Ramos (cell line): ENCODE results near the gene NAA60.
"Not testable (repeated sequence)": the region's sequence is repeated elsewhere in the genome, so short reads cannot be mapped to it uniquely, and the experiment has no call there.

ENCODE experiments used
- in situ Hi-C: fragments of 300-500 bp; cut with MboI; formaldehyde crosslinking; loops from one replicate; pipeline ENCODE4 v1.14.3; 2022; ENCODE audit warnings: low sequenced_read_pairs; ENCODE audit not compliant: unreplicated experiment

NAA60 gene

DNA sequence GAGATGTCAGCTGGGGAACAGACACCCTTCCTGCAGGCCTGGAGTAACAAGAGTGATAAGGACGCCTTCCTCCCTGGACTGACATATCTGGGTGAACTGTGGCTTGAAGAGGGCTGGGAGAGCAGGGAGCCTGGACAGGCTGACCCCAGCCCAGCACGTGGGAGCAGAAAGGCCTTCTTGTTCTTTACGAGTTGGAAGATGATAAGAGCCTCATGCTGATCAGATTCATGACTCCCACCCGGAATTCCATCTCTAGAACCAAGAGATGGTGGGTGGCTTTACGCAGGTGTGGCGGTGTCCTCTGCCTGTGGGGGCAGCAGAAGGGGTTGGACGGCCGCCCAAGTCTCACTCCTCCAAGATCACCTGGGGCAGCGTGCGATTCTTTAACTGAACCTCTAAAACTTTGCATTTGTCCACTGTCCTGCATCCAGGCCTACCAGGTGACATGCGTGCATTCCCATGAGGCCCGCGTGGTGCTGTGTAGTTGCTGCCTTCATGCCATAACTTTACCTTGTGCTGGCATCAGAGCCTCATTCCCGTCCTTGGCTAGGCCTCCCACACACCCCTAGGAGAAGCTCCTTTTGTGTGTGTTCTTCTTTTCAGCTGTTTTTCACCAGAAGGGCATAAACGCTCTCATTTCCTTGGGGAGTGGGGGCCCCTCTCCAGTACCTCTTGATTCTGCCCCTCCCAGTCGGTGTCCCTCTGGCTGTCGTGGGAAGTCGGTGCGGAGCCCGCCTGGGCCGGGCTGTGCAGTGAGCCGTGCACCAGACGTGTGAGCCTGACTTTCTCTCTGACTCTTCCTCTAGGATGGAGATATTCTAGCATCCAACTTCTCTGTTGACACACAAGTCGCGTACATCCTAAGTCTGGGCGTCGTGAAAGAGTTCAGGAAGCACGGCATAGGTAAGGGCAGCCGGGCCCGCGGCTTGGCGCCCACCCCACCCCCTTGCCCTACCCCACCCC is 38.5 kb downstream of the NAA60 start:
- in situ Hi-C loops: no loop called here

DNA sequence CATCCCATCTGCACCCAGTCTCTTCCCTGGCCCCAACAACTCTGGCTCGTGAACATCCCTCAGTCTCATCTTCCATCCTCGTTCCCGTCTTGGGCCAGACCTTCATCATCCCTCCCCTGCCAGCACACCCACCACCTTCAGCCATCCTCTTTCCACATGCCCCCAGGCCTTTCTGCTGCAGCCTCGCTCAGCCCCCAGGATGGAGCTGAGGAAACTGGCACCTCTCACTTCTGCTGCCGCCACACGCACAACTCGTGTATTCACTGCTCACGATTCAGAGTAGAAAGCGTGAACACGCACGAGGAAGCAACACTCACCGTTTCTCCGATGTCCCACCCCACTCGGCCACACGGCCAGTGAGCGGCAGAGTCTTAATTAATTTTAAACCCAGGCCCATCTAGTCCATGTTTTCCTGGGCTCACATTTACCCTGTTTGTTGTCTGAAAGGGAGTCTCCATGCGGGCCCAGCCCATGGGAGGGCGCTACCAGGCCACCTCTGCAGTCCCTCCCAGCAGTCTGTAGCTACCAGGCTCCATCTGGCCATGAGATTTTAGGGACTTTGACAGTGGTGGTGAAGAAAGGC is 39.3 kb downstream of the NAA60 start:
- in situ Hi-C loops: no loop called here

DNA sequence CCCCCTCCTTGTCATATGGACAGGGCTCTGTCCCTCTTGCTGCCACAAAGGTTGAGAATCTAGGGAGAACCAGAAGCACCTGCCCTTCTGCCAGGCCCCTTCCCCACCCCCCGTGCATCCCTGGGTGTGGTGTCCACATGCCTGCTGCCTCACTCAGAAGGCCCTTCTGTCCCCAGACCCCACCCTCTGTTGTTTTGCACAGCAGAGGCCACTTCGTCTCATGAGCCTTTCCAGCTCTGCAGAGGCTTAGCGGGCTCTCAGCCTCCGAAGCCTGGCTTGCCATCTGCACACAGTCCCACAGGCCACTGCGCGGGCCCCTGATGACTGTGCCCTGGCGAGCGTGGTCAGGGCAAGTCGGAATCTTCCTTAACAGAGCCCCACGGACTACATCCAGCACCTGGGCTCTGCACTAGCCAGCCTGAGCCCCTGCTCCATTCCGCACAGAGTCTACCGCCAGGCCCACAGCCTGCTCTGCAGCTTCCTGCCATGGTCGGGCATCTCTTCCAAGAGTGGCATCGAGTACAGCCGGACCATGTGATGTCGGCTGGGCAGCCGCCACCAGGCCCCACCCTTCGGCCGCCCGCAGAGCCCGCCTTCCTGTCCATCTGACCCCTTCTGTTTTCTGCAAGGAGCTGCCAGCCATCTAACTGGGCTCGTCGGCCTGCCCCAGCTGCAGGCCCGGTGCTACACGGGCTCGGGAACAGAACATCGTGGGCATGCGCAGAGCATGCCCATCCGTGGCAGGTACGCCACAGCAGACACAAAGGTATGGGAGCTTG is 41.0 kb downstream of the NAA60 start:
- in situ Hi-C loops: no loop called here

DNA sequence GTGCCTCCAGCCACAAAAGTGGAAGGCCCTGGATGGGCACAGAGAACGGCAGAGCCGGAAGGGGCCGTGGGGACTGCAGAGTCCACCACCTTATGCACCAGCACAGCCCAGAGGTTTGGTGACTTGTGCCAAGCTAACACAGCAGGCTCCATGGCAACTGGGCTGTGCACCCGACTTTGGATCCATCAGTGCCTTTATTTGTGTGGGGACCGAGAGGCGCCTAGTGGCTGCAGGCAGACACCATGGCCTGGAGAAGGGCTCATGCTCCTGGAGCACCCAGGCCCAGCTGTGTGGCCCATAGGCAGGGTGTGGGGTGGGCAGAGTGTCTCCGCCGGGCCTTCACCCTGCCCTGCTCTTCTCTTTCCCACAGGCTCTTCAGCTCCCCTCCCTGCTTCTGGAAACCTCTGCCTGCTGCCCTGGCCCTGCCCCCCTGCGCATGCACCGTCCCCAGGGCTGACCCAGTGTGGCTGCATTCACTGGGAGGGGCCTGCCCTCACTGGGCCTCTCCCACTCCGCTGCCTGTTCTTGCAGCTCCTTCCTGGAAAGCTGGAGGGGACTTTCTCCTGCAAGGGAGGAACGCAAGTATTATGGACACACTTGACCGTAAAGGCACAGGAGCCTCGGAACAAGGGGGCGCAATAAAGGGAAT is 41.7 kb downstream of the NAA60 start:
- in situ Hi-C loops: no loop called here

DNA sequence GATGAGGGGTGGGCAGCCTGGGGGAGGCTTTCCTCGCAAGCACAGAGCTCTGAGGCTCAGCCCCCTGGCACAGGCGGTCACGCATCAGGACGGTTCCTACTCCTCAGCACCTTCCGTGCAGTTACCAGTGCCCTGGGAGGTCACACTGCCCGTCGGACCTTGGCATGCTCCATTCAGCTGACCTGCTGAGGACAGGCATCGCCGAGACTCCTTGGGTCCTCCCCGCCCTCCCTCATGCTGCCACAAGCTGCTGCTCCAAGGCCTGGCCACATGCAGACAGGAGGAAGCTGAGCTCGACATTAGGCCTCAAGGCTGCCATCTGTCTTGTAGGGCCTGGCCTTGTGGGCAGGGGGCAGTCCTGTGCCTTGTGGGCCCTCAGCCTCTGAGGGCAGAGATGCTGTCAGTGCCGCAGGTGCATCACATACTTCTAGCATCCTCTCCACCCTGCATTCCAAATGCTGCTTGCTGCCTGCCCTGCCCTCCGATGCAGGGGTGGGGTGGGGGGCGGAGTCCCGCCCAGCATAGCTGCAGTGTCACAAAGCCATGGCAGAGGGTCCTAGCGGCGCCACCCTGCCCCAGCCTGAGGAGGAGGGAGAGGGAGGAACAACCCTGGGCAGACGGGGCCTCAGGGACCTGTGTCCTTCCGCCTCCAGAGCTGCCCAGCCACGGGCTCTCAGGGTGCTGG is 42.5 kb downstream of the NAA60 start:
- in situ Hi-C loops: no loop called here

DNA sequence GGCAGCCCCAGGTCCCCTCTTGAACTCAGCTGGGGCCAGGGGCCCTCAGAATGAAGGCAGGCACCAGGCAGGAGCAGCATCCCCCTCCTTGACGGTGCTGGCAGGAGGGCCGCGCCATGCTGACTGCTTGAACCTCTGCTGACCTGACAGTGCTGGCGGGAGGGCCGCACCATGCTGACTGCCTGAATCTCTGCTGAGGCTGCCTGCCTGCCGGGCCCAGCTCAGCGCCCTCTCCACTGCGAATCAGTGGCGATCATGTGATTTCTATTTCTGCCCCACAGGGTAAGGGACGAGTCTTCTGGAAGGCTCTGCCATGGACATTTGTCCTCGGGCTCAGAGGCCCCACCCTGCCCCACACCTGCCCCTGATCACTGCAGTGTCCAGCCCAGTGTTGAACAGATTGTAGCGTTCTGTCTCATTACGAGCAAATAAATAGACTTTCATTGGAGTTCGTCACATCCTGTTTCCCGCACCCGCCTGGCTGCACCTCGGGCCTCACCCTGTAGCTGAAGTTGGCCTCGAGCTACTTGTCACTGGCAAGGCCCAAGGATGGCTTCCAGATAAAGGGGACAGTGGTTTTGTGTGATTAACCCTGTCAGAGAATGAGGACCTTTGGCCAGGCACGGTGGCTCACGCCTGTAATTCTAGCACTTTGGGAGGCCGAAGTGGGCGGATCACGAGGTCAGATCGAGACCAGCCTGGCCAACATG is 43.2 kb downstream of the NAA60 start:
- in situ Hi-C loops: no loop called here

DNA sequence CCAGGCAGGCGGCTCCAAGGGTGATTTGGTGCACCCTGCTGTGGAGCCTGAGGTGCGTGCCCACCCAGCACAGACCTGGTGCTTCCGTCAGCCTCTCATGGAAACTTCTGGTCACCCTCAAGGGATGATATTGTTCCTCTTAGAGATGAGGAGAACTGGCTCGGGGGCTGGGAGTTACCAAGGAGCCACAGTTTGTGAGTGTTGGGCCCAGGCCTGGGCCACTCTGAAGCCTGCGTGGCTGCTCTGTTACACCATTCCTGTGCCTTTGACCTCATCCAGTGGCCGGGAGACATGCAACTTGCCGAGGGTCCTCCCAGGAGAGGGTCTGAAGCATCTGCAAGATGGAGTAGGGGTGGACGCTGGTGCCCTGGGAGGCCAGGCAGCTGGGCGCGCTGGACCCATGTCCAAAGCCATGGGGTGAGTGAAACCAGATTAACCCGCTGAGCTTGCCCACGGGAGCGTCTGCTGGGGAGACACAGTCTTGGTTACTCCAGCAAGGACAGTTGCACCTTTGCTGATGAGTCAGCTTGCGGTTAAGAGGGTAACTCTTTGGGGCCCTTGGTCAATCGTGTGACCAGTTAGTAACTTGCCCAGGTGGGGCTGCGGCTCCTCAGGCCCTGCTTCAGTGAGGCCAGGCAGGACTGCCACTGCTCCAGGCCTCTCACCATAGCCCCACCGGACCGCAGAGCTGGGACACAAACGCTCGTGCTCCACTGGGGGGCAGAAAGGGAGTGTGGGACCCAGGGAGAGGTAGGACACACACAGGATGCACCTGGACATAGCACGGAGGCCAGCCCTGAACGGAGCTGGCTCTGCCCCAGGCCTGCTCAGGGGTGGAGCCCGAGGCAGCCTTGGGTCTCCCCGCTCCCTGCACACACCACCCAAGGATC is 44.3 kb downstream of the NAA60 start:
- in situ Hi-C loops: no loop called here

DNA sequence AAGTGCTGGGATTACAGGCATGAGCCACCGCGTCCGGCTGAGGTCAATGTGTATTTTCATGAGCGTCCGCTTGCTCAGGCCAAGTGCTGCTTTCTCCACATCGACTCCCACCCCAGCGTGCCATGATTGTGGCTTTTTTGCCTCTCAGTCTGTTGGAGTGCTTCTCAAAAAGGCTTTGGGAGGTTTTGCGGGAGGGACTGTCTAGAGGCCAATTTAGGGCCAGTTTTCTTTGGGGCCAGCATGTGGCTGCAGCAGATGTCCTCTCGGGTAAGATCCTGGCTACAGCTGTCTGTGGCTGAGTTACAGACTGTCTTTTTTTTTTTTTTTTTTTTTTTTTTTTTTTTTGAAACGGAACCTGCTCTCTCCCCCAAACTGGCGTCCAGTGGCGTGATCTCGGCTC is 45.3 kb downstream of the NAA60 start:
- in situ Hi-C loops: no loop called here

DNA sequence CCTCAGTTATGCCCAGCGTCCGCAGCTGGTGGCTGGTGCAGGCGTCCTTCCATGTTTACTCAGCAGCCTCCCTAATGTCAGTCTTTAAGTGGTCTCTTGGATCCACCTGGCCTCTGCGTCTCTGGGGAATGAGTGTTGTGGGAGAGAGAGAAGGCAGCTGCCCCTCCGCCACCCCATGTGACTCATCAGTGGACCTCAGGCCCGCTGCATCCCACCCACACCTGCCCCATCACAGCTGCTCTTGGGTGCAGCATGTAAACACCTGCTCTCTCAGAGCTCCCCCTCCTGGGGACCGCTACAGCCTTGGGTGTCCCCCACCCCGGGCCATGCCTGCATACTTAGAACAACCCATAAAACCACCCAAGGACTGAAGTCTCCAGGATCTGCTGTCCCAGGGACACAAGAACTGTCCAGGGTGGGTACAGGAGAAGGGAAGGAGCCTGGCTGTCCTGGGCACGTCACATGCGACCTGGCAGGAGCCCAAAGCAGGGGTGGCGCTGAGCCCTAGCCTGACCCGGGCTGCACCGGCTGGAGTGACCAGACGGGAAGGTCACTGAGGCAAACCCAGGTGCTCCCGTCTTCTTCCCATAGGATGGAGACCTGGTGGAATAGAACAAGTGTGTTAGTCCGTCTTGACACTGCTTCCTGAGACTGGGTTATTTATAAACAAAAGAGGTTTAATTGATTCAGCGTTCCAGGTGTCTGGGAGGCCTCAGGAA is 47.6 kb downstream of the NAA60 start:
- in situ Hi-C loops: no loop called here

DNA sequence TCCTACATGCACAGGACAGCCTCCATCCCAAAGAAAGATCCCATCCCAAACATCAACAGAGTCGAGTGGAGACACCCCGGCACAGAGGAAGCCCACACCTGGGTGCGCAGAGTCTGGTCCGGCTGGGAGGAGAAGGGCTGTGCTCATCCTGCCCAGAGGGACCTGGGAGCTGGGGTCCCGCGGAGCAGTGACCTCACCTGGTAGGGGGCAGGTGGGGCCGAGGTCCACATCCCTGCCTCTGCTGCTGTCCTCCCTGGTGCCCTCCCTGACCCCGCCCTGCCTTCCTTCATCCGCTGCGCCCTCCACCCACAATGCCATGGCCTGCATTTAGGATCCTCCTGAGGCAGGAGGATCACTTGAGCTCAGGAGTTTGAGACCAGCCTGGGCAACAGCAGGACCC is 48.9 kb downstream of the NAA60 start:
- in situ Hi-C loops: no loop called here

DNA sequence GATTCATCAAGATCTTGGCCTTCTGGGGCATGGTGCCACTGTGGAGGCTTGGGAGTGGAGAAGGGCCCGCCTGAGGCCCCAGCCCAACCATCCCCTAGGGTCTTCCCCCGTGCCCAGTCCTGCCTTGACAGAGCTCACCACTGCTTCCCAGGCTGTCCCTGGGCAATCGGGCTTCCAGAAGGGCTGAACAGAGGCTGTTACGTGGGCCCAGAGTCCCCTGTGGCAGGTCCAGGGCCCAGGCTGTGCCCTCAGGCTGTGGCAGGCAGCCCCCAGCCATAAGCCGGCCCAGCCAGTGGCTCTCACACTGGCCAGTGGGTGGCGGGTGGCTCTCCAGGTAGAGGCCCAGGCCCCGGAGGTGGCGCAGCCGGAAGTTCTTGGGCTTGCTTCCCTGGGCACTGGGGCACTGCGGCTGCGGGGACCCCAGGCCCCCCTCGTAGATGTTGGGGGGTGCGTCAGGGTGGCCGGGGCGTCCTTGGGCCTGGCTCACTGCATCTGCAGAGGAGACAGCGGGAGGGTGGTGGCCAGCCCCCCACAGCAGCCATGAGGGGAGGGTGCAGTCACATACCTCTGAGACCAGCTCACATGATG is 51.0 kb downstream of the NAA60 start:
- in situ Hi-C loops: no loop called here

DNA sequence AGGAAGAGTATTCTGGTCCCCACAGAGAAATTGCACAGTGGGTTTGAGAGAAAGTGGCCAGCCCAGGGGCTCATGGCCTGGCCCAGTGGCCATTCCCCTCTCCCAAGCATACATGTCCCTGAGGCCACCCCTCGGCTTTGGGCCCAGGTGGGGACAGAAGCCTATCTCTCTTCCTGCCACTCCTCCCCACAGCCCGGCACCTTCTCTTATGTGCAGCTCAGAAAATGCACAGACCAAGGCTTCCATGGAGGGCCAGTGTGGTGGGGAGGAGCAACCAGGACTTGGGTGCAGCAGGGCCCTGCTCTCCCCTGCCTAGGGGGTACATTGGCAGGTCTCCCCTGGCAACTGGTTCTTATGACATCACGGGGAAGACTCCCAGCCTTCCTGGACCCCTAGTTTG is 51.7 kb downstream of the NAA60 start, which contains the start of gene C16orf90:
Gene C16orf90, minus strand, starts transcription at position 314 of the 400 bp plus-strand sequence. Its CDS starts 68 bp downstream, at position 246.
- in situ Hi-C loops: no loop called here

DNA sequence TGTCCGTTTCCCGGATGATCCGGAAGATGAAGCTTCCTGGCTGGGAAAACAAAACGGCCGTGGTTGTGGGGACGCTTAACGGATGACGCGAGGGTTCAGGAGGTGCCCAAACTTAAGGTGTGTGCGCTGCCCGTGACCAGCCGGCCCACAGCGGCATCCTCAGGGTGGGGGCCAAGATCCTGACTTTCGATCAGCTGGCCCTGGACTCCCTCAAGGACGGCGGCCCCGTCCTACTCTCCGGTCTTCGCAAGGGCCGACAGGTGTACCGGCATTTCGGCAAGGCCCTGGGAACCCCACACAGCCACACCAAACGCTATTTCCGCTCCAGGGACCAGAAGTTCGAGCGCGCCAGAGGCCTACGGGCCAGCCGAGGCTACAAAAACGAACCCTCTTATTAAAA is 52.9 kb downstream of the NAA60 start:
- in situ Hi-C loops: no loop called here

DNA sequence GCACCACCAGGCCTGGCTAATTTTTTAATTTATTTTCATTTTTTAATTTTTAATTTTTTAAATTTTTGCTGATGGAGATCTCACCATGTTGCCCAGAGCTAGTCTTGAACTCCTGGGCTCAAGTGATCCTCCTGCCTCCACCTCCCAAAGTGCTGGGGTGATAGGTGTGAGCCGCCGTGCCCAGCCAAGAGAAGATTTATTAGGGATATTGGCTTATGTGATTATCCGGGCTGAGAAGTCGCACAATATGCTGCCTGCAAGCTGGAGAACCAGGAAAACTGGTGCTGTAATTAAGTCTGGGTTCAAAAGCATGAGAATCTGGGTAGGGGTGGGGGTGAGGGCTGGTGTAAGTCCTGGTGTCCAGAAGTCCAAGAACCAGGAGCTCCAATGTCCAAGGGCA is 54.3 kb downstream of the NAA60 start:
- in situ Hi-C loops: no loop called here

DNA sequence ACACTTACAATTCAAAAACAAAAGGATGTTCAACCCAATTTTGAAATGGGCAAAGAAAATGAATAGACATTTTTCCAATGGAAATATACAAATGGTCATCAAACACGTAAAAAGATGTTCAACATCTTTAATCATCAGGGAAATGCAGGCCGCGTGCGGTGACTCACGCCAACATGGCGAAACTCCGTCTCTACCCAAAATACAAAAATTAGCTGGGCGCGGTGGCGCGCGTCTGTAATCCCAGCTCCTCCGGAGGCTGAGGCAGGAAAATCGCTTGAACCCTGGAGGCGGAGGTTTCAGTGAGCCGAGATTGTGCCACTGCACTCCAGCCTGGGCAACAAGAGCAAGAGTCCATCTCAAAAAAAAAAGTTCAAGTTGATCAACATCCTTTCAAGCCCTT is 55.5 kb downstream of the NAA60 start:
- in situ Hi-C loops: no loop called here

DNA sequence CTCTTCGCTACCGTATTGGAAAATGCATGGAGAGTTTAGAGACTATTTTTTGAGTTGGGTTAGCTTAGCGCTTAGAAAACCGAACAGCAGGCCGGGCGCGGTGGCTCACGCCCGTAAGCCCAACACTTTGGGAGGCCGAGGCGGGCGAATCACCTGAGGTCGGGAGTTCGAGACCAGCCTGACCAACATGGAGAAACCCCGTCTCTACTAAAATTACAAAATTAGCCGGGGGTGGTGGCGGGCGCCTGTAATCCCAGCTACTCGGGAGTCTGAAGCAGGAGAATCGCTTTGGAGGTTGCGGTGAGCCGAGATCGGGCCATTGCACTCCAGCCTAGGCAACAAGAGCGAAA is 57.9 kb downstream of the NAA60 start:
- in situ Hi-C loops: not testable (repeated sequence)

DNA sequence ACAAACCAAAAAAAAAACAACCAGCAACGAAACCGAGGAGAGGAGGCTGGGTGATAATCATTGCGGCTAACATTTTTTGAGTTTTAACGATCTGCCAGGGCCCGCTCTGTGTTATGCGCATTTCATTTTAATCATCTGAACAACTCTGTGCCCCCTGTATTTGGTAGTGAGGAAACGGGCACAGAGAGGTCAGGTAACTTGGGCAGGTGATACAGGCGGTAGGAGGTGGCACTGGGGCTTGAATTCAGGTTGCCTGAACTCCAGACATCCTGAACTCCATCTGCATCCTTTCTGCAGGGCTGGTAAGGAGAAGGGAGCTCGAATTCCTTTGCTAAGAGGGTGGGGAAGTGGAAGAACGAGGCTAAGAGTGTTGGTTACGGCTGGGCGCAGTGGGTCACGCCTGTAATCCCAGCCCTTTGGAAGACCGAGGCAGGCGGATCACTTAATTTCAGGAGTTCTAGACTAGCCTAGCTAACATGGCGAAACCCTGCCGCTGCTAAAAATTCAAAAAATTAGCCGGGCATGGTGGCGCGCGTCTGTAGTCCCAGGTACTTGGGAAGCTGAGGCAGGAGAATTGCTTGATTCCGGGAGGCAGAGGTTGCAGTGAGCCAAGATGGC is 58.4 kb downstream of the NAA60 start:
- in situ Hi-C loops: no loop called here
